ENCODE measurements around the gene GLI1. TPM values are rescaled to one million over a fixed set of nuclear protein-coding genes. Genes with fewer than 3 reads are reported as not detected.

The GLI1 gene
- total RNA-seq, 2 donors from 2014 or later, result 1.7 to 13.0 TPM

DNA sequence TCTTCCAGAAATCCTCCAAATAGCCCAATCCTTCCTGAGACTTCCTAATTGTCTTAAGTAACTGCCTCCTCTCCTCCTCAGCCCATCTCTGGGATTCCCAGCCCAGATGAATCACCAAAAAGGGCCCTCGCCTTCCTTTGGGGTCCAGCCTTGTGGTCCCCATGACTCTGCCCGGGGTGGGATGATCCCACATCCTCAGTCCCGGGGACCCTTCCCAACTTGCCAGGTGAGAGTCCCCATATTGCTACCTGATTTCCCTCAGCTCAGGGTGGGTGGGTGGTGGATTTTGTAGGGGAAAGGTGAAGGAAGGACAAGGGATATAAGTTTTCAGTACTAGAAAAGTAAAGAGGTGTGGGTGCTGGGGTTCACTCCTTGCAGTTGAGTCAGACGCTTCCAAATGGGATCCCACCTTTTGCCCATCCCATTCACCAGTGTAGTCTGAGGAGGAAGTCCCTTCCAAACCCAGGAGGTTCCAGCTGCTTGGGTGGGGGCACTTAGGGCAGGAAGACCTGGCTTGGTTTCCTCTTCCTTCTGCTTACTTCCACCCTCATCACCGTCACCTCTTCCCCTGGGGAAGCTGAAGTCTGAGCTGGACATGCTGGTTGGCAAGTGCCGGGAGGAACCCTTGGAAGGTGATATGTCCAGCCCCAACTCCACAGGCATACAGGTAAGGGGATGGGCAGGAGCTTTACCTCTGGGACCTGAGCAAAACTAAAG, 5.6 kb downstream of the GLI1 start:
- no peak overlapping the region for H3K27ac ChIP-seq
- DNase-seq (ENCODE audit: low spot score) (no peak), ATAC-seq (ENCODE audit: insufficient number of reproducible peaks, low FRiP score, low read depth) (no peak)
- no peaks in the 10 kb centered on the region for H3K27me3 ChIP-seq (replicated peaks; ENCODE audit: insufficient read depth)
- no peaks in the 10 kb centered on the region for H3K9me3 ChIP-seq
- peaks cover 11 to 12% of the 10 kb centered on the region in 2 donors for H3K4me1 ChIP-seq (ENCODE audit: control insufficient read depth in 1 of 2, low read depth in 2 of 2)
- no peak overlapping the region for H3K4me3 ChIP-seq
- H3K36me3 ChIP-seq, result no peaks in the 10 kb centered on the region
- TF ChIP-seq, protein P1, sequence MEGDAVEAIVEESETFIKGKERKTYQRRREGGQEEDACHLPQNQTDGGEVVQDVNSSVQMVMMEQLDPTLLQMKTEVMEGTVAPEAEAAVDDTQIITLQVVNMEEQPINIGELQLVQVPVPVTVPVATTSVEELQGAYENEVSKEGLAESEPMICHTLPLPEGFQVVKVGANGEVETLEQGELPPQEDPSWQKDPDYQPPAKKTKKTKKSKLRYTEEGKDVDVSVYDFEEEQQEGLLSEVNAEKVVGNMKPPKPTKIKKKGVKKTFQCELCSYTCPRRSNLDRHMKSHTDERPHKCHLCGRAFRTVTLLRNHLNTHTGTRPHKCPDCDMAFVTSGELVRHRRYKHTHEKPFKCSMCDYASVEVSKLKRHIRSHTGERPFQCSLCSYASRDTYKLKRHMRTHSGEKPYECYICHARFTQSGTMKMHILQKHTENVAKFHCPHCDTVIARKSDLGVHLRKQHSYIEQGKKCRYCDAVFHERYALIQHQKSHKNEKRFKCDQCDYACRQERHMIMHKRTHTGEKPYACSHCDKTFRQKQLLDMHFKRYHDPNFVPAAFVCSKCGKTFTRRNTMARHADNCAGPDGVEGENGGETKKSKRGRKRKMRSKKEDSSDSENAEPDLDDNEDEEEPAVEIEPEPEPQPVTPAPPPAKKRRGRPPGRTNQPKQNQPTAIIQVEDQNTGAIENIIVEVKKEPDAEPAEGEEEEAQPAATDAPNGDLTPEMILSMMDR (IDR thresholded peaks at IDR 0.05), result no peak

- Histone ChIP-seq H3K9me3 (no peaks in the 10 kb centered on the region), H3K4me3 (no peak overlapping the region), H3K4me1 (ENCODE audit: control insufficient read depth in 1 of 2, low read depth in 2 of 2) (peaks cover 4 to 5% of the 10 kb centered on the region in 2 donors), H3K27me3 (replicated peaks; ENCODE audit: insufficient read depth) (no peaks in the 10 kb centered on the region), H3K36me3 (no peaks in the 10 kb centered on the region), H3K27ac (no peak overlapping the region)
- no peak for DNase-seq (ENCODE audit: low spot score)
- no peak for ATAC-seq (ENCODE audit: insufficient number of reproducible peaks, low FRiP score, low read depth)
- TF ChIP-seq, protein P1 (IDR thresholded peaks at IDR 0.05), result no peak
These were observed 6.3 kb downstream of the GLI1 start for GRCh38 chr12:57465747-57466505.

GRCh38 chr12:57467212-57467874, 7.8 kb downstream of the GLI1 start:
- no peak overlapping the region for H3K4me3 ChIP-seq
- no peaks in the 10 kb centered on the region for H3K4me1 ChIP-seq (ENCODE audit: control insufficient read depth in 1 of 2, low read depth in 2 of 2)
- no peaks in the 10 kb centered on the region for H3K27me3 ChIP-seq (replicated peaks; ENCODE audit: insufficient read depth)
- TF ChIP-seq, protein P1 (IDR thresholded peaks at IDR 0.05), result no peak
- DNase-seq (ENCODE audit: low spot score), result no peak
- H3K9me3 ChIP-seq, result no peaks in the 10 kb centered on the region
- no peak overlapping the region for H3K27ac ChIP-seq
- no peak for ATAC-seq (ENCODE audit: insufficient number of reproducible peaks, low FRiP score, low read depth)
- no peaks in the 10 kb centered on the region for H3K36me3 ChIP-seq

DNA sequence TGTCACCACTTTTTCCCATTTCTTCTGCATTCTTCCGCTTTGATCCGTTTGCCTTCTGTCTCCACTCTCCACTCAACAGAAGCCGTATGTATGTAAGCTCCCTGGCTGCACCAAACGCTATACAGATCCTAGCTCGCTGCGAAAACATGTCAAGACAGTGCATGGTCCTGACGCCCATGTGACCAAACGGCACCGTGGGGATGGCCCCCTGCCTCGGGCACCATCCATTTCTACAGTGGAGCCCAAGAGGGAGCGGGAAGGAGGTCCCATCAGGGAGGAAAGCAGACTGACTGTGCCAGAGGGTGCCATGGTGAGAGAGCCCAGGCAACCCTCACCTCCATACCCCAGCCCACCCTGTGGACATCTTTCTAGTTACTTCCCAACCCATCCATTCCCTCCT, 8.3 kb downstream of the GLI1 start:
- Histone ChIP-seq H3K27me3 (replicated peaks; ENCODE audit: insufficient read depth) (no peaks in the 10 kb centered on the region), H3K9me3 (no peaks in the 10 kb centered on the region), H3K4me3 (no peak overlapping the region), H3K27ac (no peak overlapping the region), H3K4me1 (ENCODE audit: control insufficient read depth in 1 of 2, low read depth in 2 of 2) (no peaks in the 10 kb centered on the region), H3K36me3 (no peaks in the 10 kb centered on the region)
- TF ChIP-seq, protein P1 (IDR thresholded peaks at IDR 0.05), result no peak
- ATAC-seq (ENCODE audit: insufficient number of reproducible peaks, low FRiP score, low read depth), result no peak
- DNase-seq (ENCODE audit: low spot score), result no peak

Measured in thoracic aorta (tissue), 2 donors.